Stimulated activated CD4-positive, alpha-beta T cell treated with anti-CD3 and anti-CD28 coated beads, Interleukin-15, amount 100 ng/mL, for 48 hours (primary cell): ENCODE results near the gene LCE1B.

Experiments
- DNase-seq, 2 donors: peaks; one replicate each; pipeline ENCODE4 v3.0.0-alpha.2; 2020; ENCODE audit warnings: low read depth in 2 of 2

The LCE1B gene

GRCh38 chr1:152811671-152812070, at the start of gene LCE1B:
Gene LCE1B, plus strand, starts transcription at chr1:152811971. Its CDS starts 476 bp downstream, at chr1:152812447.
- no peak for DNase-seq

DNA sequence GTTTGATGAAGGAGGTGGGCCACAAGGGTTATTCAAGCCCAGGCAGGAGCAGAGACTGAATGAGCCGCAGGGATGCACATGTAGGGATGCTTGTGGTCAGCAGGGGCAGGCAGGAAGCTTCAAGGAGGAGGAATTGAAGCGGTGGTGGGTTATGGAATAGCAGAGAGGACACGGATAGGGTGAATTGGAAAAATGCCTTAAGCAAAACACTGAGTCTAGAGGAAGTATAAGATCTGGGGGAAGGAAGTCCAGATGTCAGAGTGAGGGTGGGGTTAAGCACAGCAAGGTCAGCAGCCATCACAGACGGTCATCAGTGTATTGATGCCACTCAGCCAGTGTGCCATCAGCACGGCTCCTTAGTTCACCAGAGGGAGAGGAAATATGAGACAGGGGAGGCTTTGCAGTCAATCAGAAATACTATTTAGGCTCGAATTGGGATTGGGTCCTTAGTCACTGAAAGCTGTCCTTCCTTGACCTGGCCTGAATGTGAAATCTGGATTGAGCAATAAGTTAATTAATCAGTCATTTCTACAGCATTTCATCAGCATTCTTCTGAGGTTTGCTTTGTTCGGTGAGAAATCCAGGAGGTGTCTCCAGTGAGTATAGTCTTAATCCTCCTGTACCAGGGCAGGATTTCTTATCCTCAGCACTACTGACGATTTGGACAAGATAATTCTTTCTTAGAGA, 42.8 kb upstream of the LCE1B start:
- DNase-seq = no peak

- DNase-seq = no peak
These were observed 41.4 kb upstream of the LCE1B start for GRCh38 chr1:152770411-152770810.

GRCh38 chr1:152774875-152775274, 36.9 kb upstream of the LCE1B start, which contains the start of gene LCE1F:
Gene LCE1F, plus strand, starts transcription at chr1:152775140. Its CDS starts 1,232 bp downstream, at chr1:152776372.
- DNase-seq = no peak

DNA sequence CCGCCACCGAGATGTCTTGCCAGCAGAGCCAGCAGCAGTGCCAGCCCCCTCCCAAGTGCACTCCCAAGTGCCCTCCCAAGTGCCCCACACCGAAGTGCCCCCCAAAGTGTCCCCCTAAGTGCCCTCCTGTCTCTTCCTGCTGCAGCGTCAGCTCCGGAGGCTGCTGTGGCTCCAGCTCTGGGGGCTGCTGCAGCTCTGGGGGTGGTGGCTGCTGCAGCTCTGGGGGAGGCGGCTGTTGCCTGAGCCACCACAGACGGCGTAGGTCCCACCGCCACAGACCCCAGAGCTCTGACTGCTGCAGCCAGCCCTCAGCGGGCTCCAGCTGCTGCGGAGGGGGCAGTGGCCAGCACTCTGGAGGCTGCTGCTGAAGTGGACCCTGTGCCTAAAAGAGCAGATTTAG, 35.4 kb upstream of the LCE1B start:
- no peak for DNase-seq

GRCh38 chr1:152777510-152778137, 34.1 kb upstream of the LCE1B start:
- no peak for DNase-seq

DNA sequence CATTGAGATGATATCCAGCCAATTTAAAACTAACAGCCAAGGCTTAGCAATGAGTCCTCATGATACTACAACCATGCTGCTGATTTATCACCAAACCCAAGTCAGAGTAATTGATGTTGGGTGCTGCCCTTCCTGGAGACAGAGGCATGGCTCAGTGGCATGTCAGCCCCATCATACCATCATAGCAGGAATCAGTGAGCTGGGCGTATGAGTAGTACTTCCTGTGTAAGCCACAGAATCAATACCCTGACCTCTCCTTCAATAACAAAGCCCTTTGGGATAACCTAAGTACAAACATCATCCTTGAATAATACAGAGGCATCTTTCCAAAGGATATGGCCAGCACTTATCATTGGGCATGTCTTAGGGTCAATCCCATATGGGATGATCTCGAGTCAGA, 28.7 kb upstream of the LCE1B start:
- no peak for DNase-seq

DNA sequence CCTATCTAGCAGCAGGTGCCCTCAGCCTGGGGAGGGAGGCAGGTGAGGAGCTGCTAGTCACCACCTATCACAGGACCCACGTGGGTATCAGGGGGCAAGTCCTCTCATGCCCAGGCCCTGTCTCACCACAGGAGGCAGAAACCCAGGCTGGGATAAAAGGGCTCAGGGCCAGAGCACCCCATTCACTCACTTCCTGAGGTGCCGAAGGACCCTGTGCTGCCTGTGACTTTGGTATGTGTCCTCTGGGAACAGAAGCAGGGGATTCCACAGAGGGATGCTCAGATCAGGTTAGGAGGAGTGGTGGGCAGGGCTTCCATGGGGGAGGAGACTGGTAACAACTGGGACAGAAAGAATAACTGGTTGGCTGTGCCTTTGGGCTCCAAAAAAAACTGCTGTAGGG, 25.7 kb upstream of the LCE1B start, which contains the start of gene LCE1E:
Gene LCE1E (plus strand): TSS at position 181 of the 400 bp plus-strand sequence. CDS start 1,043 bp downstream, outside the sequence.
- DNase-seq = no peak

DNA sequence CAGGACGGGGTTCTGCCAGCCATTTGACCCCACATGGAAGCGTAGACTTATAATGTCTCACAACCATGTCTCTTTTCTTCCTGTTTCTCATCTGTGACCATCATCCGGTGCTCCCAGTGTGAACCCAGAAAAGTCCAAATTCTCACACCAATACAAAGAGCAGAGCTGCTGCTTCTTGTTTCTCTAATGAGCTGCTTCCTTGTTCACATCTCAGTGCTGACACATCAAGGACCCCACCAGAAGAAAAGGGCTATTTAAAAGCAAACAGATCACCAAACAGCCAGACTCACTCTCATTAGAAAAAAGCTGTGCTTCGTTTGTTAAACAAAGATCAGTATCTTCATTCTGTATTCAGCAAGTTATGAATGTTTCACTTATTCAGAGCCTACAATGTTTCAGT, 16.1 kb upstream of the LCE1B start:
- no peak for DNase-seq

DNA sequence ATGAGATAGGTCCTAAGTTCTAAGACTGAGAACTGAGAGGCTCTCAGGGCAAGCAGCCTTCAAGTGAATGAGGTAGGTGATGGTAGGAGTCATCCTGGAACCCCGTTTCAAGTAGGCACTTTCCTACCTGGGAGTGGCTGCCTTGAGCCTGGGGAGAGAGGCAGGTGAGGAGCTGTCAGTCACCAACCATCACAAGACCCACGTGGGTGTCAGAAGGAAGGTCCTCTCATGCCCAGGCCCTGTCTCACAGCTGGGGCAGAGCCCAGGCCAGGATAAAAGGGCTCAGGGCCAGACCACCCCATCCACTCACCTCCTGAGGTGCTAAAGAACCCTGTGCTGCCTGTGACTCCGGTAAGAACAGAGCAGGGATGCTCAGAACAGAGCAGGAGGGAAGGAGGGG, 15.3 kb upstream of the LCE1B start, which contains the start of gene LCE1D:
Gene LCE1D (plus strand): TSS at position 301 of the 400 bp plus-strand sequence. CDS start 1,074 bp downstream, outside the sequence.
- DNase-seq = no peak

GRCh38 chr1:152801333-152801732, 10.4 kb upstream of the LCE1B start:
- no peak for DNase-seq

- no peak for DNase-seq
These were observed 5.2 kb upstream of the LCE1B start, which contains the start of gene LCE1C for GRCh38 chr1:152806576-152806975. Gene LCE1C, minus strand, starts transcription at chr1:152806651. Its CDS starts 1,173 bp downstream, at chr1:152805478.

GRCh38 chr1:152811050-152811449, 721 bp upstream of the LCE1B start:
- DNase-seq = no peak

DNA sequence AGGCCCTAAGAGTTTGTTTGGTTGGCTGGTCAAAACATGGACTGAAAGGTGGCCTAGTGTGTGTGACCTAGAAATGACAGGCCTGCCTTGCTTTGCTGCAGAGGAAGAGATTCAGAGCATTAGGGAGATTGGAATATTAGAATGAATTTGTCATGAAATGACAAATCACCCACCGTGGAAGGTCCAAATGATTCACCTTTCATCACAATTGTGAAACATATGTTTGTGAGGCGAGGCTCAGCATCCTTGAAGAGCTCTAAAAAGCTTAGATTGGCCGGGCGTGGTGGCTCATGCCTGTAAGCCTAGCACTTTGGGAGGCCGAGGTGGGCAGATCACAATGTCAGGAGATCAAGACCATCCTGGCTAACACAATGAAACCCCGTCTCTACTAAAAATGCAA, 5.5 kb downstream of the LCE1B start:
- DNase-seq = no peak

DNA sequence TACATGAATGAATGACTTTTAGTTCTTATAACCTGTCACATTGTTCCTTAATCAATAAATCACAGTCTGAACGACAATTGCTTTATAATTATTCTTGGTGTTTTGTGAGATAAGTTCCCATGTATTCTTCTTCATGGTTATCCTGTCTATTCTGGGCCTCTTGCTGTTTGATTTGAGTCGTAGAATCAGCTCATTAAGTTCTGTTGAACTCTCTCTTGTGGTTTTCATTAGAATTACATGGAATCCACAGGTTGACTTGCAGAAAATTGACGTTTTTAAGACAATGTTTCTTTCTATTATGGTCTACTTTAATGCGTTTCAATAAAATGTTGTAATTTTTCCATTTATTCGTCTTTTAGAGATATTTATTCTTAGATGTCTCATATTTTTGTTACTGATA, 11.5 kb downstream of the LCE1B start:
- no peak for DNase-seq

DNA sequence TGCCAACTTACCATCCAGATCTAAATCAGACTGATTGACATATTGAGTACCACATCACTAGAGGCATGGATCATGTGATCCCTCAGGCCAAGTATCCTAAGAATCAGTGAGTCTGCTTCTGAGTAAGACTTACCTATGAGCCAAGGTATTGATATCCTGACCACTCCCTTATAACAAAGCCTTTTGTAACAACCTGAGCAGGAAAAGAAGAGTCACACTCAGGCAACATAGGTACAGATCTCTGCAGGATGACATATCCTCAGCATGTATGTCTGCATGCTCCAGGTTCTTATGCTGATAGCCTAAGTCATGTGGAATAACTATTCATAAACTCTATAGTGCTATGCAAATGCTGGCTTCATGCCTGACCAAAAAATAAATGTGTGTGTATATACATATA, 13.2 kb downstream of the LCE1B start:
- DNase-seq = no peak

DNA sequence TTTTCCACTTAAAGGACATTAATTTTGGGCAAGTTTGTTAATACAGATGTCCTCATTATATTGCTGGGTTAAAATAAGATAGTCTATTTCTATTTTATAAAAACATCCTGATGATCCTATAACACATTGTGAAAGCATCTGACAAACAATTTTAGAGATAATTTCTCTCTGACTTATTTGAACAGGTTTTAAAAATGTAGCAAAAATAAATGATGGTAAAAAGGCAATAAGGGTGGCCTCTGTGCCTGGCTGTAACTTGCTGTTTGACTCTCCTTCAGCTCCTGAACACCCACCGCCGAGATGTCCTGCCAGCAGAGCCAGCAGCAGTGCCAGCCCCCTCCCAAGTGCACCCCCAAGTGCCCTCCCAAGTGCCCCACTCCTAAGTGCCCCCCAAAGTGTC, 15.4 kb downstream of the LCE1B start, which contains the start of gene LCE1A:
Gene LCE1A (plus strand): TSS at position 301 of the 400 bp plus-strand sequence. CDS start 0 bp downstream, at position 301.
- no peak for DNase-seq

GRCh38 chr1:152836870-152837269, 25.1 kb downstream of the LCE1B start:
- DNase-seq = no peak

GRCh38 chr1:152842556-152842955, 30.8 kb downstream of the LCE1B start, which contains the start of gene LCE6A:
Gene LCE6A, plus strand, starts transcription at chr1:152842856. Its CDS starts 665 bp downstream, at chr1:152843521.
- no peak for DNase-seq

- DNase-seq = no peak
These were observed 43.9 kb downstream of the LCE1B start for GRCh38 chr1:152855661-152856060.

DNA sequence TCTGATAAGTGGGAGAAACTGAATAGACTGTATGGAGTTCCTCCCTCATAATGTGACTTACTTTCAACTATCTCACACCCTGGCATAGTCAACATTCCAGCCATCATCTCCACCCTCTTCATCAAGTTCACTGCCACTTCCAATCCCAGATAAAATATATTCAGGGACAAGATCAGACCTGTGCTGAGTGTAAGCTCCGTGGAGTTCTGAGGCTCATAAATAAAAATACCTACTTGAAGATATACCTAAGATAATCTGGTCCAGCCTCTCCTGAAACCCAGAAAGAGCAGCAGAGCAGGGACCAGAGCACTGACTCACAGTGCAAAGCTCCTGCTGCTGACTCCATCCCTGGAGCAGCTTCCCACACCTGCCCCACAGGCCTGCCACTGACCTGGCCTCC, 46.3 kb downstream of the LCE1B start:
- DNase-seq = no peak

DNA sequence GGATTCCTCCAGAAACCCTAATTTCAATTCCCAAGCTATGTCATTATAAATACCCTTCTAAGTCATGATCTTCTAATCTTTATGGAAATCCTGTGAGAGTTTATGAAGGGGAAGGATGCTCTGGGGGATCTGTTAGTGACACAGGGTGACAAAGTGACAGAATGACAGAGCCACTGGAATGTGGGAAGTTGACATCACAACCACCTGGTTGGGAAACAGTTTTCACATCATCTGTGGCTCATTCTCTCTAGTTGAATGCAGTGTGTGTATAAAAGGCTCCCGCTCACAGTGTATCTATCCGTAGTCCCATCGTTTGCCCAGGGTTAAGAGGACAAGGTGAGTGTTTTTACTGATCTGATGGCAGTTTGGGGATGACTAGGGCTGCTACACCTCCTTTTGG, 47.9 kb downstream of the LCE1B start, which contains the start of gene LCE7A:
Gene LCE7A (plus strand): TSS at position 301 of the 400 bp plus-strand sequence. CDS start 702 bp downstream, outside the sequence.
- DNase-seq = no peak

GRCh38 chr1:152860129-152860528, 48.4 kb downstream of the LCE1B start:
- no peak for DNase-seq
